ENCODE measurements around the gene RGS1. TPM values are rescaled to one million over a fixed set of nuclear protein-coding genes. Genes with fewer than 3 reads are reported as not detected.

Gene RGS1
- total and polyA plus RNA-seq, 9 of the 15 experiments (the other 6 are each of a cell fraction or from before 2014, with no cell fraction given) = not detected

DNA sequence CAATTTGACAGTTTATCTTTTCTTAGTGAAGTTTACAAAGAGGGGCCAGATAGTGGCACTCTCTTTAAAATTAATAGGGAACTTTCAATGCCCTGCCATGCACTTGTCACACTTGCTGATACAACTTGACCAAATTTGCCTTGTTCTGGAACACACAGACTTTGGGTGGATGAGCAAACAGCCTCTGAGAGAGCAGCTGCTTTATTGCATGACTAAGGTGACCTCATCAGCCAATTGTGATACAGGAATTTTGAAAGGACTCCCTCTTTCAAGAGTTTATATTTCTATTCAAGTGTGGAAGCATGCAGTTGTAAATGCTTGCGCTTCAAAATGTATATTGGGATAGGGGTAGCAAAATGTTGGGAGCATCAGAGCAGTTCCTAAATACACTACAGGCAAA is 2.1 kb upstream of the RGS1 start:
- no peak overlapping the region for H3K9ac ChIP-seq (ENCODE audit: insufficient read depth in 1 of 2, low read depth in 2 of 2, low read length in 2 of 2)
- no peaks in the 10 kb centered on the region for H3K79me2 ChIP-seq (ENCODE audit: control insufficient read depth, insufficient read depth, low read length)
- no peaks in the 10 kb centered on the region for H3K9me1 ChIP-seq (ENCODE audit: control insufficient read depth, insufficient read depth, low read length)
- no peak for ATAC-seq
- no peak overlapping the region for H3K4me3 ChIP-seq
- WGBS (ENCODE audit: insufficient coverage, low coverage, missing lambda C conversion rate) = 0% methylated on average over 1 of the region's 1 CpG
- no peak for FAIRE-seq
- no peaks in the 10 kb centered on the region for H3K36me3 ChIP-seq (ENCODE audit: control insufficient read depth, insufficient read depth, low read length)
- intact Hi-C loops (cut with micrococcal nuclease) = no loop called here
- no peak for DNase-seq (ENCODE audit: extremely low read depth in 1 of 4, low spot score in 3 of 4)
- no peak overlapping the region for H3K4me2 ChIP-seq (ENCODE audit: insufficient read depth, low read length)
- ChIA-PET CTCF (ENCODE audit: low intra/inter-chr PET ratio) (no interaction called here), POLR2A (no interaction called here)
- H3K9me3 ChIP-seq (replicated peaks; ENCODE audit: control insufficient read depth, insufficient read depth, low read depth, low read length) = no peaks in the 10 kb centered on the region
- in situ Hi-C loops (cut with MboI) = no loop called here
- no peak overlapping the region for H2AFZ ChIP-seq (ENCODE audit: low read depth, low read length)
- no peak overlapping the region for H3K27ac ChIP-seq (ENCODE audit: extremely low read depth, low read depth, low read length)
- no peaks in the 10 kb centered on the region for H3K4me1 ChIP-seq (replicated peaks in 1 of 2; ENCODE audit: control insufficient read depth in 2 of 2, insufficient read depth in 2 of 2, low read length in 2 of 2)
- H4K20me1 ChIP-seq (replicated peaks; ENCODE audit: control insufficient read depth, insufficient read depth, low read length) = no peaks in the 10 kb centered on the region
- no peaks in the 10 kb centered on the region for H3K27me3 ChIP-seq (ENCODE audit: control insufficient read depth in 2 of 2, insufficient read depth in 2 of 2, low read length in 2 of 2)
- no TSS peak for BruUV-seq (replicated peaks)
- TF ChIP-seq, protein P1, sequence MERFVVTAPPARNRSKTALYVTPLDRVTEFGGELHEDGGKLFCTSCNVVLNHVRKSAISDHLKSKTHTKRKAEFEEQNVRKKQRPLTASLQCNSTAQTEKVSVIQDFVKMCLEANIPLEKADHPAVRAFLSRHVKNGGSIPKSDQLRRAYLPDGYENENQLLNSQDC (CRISPR knock-in tag; IDR thresholded peaks at IDR 0.05) = no peak
- TF ChIP-seq BACH1 (tag; IDR thresholded peaks at IDR 0.05) = no peak
- TF ChIP-seq ZNF445 (CRISPR knock-in tag; IDR thresholded peaks at IDR 0.05; ENCODE audit: low read depth) = no peak
- TF ChIP-seq, protein P2, sequence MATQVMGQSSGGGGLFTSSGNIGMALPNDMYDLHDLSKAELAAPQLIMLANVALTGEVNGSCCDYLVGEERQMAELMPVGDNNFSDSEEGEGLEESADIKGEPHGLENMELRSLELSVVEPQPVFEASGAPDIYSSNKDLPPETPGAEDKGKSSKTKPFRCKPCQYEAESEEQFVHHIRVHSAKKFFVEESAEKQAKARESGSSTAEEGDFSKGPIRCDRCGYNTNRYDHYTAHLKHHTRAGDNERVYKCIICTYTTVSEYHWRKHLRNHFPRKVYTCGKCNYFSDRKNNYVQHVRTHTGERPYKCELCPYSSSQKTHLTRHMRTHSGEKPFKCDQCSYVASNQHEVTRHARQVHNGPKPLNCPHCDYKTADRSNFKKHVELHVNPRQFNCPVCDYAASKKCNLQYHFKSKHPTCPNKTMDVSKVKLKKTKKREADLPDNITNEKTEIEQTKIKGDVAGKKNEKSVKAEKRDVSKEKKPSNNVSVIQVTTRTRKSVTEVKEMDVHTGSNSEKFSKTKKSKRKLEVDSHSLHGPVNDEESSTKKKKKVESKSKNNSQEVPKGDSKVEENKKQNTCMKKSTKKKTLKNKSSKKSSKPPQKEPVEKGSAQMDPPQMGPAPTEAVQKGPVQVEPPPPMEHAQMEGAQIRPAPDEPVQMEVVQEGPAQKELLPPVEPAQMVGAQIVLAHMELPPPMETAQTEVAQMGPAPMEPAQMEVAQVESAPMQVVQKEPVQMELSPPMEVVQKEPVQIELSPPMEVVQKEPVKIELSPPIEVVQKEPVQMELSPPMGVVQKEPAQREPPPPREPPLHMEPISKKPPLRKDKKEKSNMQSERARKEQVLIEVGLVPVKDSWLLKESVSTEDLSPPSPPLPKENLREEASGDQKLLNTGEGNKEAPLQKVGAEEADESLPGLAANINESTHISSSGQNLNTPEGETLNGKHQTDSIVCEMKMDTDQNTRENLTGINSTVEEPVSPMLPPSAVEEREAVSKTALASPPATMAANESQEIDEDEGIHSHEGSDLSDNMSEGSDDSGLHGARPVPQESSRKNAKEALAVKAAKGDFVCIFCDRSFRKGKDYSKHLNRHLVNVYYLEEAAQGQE (IDR thresholded peaks at IDR 0.05; ENCODE audit: borderline replicate concordance) = no peak
- TF ChIP-seq, protein P2 (CRISPR knock-in tag; IDR thresholded peaks at IDR 0.05; ENCODE audit: low read depth) = no peak
- no peak for TF ChIP-seq ZNF586 (CRISPR knock-in tag; conservative IDR thresholded peaks at IDR 0.05)
- no peak for TF ChIP-seq ARID2 (IDR thresholded peaks at IDR 0.05)
- no peak for TF ChIP-seq ZNF785 (CRISPR knock-in tag; IDR thresholded peaks at IDR 0.05)

Data from K562 (cell line).